Activated T-helper 9 cell treated with anti-CD3 and anti-CD28 coated beads, Interleukin-2, amount 50 U/mL, for 16 hours (primary cell): Measurements from ENCODE around the gene SMIM1.

Source experiments
- DNase-seq: peaks from one replicate; pipeline ENCODE4 v3.0.0-alpha.2; 2020; ENCODE audit warnings: low read depth

Gene SMIM1

GRCh38 chr1:3777078-3777547, 4.6 kb downstream of the SMIM1 start:
- no peak for DNase-seq

- no peak for DNase-seq
Observed at GRCh38 chr1:3777647-3778589, 5.4 kb downstream of the SMIM1 start.

- DNase-seq = no peak
Observed at GRCh38 chr1:3778590-3779264, 6.2 kb downstream of the SMIM1 start.

- DNase-seq = no peak
Observed at GRCh38 chr1:3779265-3779911, 6.8 kb downstream of the SMIM1 start.

- no peak for DNase-seq
Observed at GRCh38 chr1:3779912-3780416, 7.4 kb downstream of the SMIM1 start.

GRCh38 chr1:3780901-3781300, 8.4 kb downstream of the SMIM1 start:
- DNase-seq = no peak

- no peak for DNase-seq
Observed at GRCh38 chr1:3783651-3784474, 11.3 kb downstream of the SMIM1 start.

GRCh38 chr1:3785045-3785444, 12.5 kb downstream of the SMIM1 start:
- no peak for DNase-seq

- no peak for DNase-seq
Observed at GRCh38 chr1:3785456-3786157, 13.1 kb downstream of the SMIM1 start.

GRCh38 chr1:3786468-3787348, 14.2 kb downstream of the SMIM1 start:
- DNase-seq = no peak

- no peak for DNase-seq
Observed at GRCh38 chr1:3787349-3787715, 14.8 kb downstream of the SMIM1 start.

- DNase-seq = no peak
Observed at GRCh38 chr1:3787745-3788605, 15.4 kb downstream of the SMIM1 start.

GRCh38 chr1:3788756-3789420, 16.3 kb downstream of the SMIM1 start:
- no peak for DNase-seq

- DNase-seq = no peak
Observed at GRCh38 chr1:3789421-3790300, 17.1 kb downstream of the SMIM1 start.

- DNase-seq = no peak
Observed at GRCh38 chr1:3790500-3790923, 18.0 kb downstream of the SMIM1 start.

- no peak for DNase-seq
Observed at GRCh38 chr1:3790952-3791351, 18.4 kb downstream of the SMIM1 start.

- DNase-seq = no peak
Observed at GRCh38 chr1:3795453-3796214, 23.1 kb downstream of the SMIM1 start.
